IPS-NIHi7 (cell line): ENCODE results near the gene UNC45A.

Source experiments
- DNase-seq: peaks from one replicate; pipeline ENCODE4 v3.0.0; 2012; ENCODE audit warnings: mixed read lengths; ENCODE audit errors: extremely low spot score

The UNC45A gene

GRCh38 chr15:90946538-90946937 is 11.5 kb downstream of the UNC45A start:
- no peak for DNase-seq

- no peak for DNase-seq
Observed at GRCh38 chr15:90946941-90947576, 12.0 kb downstream of the UNC45A start.

- no peak for DNase-seq
Observed at GRCh38 chr15:90947577-90948357, 12.7 kb downstream of the UNC45A start.

- no peak for DNase-seq
Observed at GRCh38 chr15:90948506-90948905, 13.4 kb downstream of the UNC45A start.

- no peak for DNase-seq
Observed at GRCh38 chr15:90949979-90950675, 15.0 kb downstream of the UNC45A start.

GRCh38 chr15:90950676-90951075 is 15.6 kb downstream of the UNC45A start:
- DNase-seq, result no peak

GRCh38 chr15:90952901-90953677 is 18.0 kb downstream of the UNC45A start:
- no peak for DNase-seq

- DNase-seq, result no peak
Observed at GRCh38 chr15:90953947-90954711, 19.0 kb downstream of the UNC45A start.

- DNase-seq, result peak; percentile 99
Observed at GRCh38 chr15:90954712-90955623, 19.9 kb downstream of the UNC45A start, which contains the start of gene RCCD1. Gene RCCD1 (plus strand): TSS chr15:90954884. CDS start chr15:90956735, 1,851 bp downstream.

GRCh38 chr15:90955624-90956273 is 20.7 kb downstream of the UNC45A start:
- no peak for DNase-seq

- peak; percentile 94 for DNase-seq
Observed at GRCh38 chr15:90956274-90957030, 21.4 kb downstream of the UNC45A start.

- DNase-seq, result peak; percentile 58
Observed at GRCh38 chr15:90957031-90957790, 22.1 kb downstream of the UNC45A start.

GRCh38 chr15:90957791-90958190 is 22.7 kb downstream of the UNC45A start:
- no peak for DNase-seq

GRCh38 chr15:90959028-90959595 is 24.0 kb downstream of the UNC45A start:
- no peak for DNase-seq

- DNase-seq, result no peak
Observed at GRCh38 chr15:90959894-90960293, 24.8 kb downstream of the UNC45A start.

- no peak for DNase-seq
Observed at GRCh38 chr15:90960298-90961091, 25.4 kb downstream of the UNC45A start.

- no peak for DNase-seq
Observed at GRCh38 chr15:90962021-90962420, 26.9 kb downstream of the UNC45A start.
